GM23338 (cell line): Measurements from ENCODE around the gene OPN1LW.

ENCODE experiments used
- CREB1 ChIP-seq: fragments of 250-450 bp; sonication (Bioruptor Pico); IDR thresholded peaks from 2 replicates; pipeline ENCODE4 v1.5.0; 2020; ENCODE audit warnings: low read depth, mild to moderate bottlenecking, moderate library complexity
- EZH2 ChIP-seq: fragments of 200-600 bp; sonication (generic); IDR thresholded peaks from one replicate; pipeline ENCODE4 v1.8.0; 2017; ENCODE audit warnings: antibody characterized with exemption, mild to moderate bottlenecking, low read depth; ENCODE audit not compliant: unreplicated experiment
- EZH2phosphoT487 ChIP-seq: fragments of 200-600 bp; sonication (generic); IDR thresholded peaks from one replicate; pipeline ENCODE4 v1.8.1; 2018; ENCODE audit warnings: antibody characterized with exemption; ENCODE audit not compliant: unreplicated experiment
- JUNB ChIP-seq: IDR thresholded peaks from one replicate; pipeline ENCODE4 v1.6.1; 2016; ENCODE audit warnings: antibody characterized with exemption; ENCODE audit not compliant: unreplicated experiment
- NANOG ChIP-seq: IDR thresholded peaks from 2 replicates; pipeline ENCODE4 v1.6.1; 2016; ENCODE audit warnings: antibody characterized with exemption, borderline replicate concordance
- POLR2AphosphoS5 ChIP-seq: IDR thresholded peaks from 2 replicates; pipeline ENCODE4 v1.6.1; 2016; ENCODE audit warnings: antibody characterized with exemption, low read depth
- TF ChIP-seq, protein P1 (sequence below), 2 experiments: fragments of 200-600 bp in 1 of 2; sonication (generic) in 1 of 2; conservative IDR thresholded peaks; 2 replicates each; pipeline versions ENCODE4 v1.5.1 to v1.6.1; 2016 to 2017; ENCODE audit warnings: antibody characterized with exemption in 2 of 2, low read depth in 2 of 2, mild to moderate bottlenecking in 2 of 2, moderate library complexity in 1 of 2
- TF ChIP-seq, protein P2 (sequence below): IDR thresholded peaks from one replicate; pipeline ENCODE4 v1.6.1; 2018; ENCODE audit warnings: antibody characterized with exemption; ENCODE audit not compliant: unreplicated experiment
- TF ChIP-seq, protein P3 (sequence below): fragments of 250-450 bp; sonication (Bioruptor Pico); IDR thresholded peaks from 2 replicates; pipeline ENCODE4 v1.5.0; 2020; ENCODE audit warnings: mild to moderate bottlenecking, moderate library complexity

DNA sequence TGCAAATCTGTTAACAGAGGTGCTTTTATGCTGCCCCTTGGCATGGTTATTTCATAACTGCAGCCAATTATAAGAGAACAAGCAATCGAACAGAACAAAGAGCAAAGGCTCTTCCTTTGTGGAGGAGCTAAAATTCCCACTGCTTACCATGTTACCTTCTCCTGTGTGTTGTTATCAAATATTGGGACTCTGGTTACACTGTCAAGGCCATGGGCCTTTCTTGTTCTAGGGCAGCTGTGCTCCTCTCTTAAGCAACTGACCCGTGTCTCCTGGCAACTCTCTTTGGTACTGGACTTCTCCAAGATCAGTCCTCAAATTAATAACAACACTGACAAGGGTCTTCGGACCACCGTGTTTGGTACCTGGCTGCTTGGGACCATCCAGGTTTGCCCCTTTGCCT is 12.1 kb upstream of the OPN1LW start:
- TF ChIP-seq, protein P1, sequence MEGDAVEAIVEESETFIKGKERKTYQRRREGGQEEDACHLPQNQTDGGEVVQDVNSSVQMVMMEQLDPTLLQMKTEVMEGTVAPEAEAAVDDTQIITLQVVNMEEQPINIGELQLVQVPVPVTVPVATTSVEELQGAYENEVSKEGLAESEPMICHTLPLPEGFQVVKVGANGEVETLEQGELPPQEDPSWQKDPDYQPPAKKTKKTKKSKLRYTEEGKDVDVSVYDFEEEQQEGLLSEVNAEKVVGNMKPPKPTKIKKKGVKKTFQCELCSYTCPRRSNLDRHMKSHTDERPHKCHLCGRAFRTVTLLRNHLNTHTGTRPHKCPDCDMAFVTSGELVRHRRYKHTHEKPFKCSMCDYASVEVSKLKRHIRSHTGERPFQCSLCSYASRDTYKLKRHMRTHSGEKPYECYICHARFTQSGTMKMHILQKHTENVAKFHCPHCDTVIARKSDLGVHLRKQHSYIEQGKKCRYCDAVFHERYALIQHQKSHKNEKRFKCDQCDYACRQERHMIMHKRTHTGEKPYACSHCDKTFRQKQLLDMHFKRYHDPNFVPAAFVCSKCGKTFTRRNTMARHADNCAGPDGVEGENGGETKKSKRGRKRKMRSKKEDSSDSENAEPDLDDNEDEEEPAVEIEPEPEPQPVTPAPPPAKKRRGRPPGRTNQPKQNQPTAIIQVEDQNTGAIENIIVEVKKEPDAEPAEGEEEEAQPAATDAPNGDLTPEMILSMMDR (conservative IDR thresholded peaks at IDR 0.05; ENCODE audit: low read depth in 2 of 2) = no peak
- TF ChIP-seq CREB1 (CRISPR knock-in tag) = no peak
- TF ChIP-seq EZH2phosphoT487 = no peak
- TF ChIP-seq POLR2AphosphoS5 = no peak
- TF ChIP-seq NANOG = no peak
- no peak for TF ChIP-seq EZH2
- TF ChIP-seq, protein P2, sequence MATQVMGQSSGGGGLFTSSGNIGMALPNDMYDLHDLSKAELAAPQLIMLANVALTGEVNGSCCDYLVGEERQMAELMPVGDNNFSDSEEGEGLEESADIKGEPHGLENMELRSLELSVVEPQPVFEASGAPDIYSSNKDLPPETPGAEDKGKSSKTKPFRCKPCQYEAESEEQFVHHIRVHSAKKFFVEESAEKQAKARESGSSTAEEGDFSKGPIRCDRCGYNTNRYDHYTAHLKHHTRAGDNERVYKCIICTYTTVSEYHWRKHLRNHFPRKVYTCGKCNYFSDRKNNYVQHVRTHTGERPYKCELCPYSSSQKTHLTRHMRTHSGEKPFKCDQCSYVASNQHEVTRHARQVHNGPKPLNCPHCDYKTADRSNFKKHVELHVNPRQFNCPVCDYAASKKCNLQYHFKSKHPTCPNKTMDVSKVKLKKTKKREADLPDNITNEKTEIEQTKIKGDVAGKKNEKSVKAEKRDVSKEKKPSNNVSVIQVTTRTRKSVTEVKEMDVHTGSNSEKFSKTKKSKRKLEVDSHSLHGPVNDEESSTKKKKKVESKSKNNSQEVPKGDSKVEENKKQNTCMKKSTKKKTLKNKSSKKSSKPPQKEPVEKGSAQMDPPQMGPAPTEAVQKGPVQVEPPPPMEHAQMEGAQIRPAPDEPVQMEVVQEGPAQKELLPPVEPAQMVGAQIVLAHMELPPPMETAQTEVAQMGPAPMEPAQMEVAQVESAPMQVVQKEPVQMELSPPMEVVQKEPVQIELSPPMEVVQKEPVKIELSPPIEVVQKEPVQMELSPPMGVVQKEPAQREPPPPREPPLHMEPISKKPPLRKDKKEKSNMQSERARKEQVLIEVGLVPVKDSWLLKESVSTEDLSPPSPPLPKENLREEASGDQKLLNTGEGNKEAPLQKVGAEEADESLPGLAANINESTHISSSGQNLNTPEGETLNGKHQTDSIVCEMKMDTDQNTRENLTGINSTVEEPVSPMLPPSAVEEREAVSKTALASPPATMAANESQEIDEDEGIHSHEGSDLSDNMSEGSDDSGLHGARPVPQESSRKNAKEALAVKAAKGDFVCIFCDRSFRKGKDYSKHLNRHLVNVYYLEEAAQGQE = no peak
- TF ChIP-seq, protein P3, sequence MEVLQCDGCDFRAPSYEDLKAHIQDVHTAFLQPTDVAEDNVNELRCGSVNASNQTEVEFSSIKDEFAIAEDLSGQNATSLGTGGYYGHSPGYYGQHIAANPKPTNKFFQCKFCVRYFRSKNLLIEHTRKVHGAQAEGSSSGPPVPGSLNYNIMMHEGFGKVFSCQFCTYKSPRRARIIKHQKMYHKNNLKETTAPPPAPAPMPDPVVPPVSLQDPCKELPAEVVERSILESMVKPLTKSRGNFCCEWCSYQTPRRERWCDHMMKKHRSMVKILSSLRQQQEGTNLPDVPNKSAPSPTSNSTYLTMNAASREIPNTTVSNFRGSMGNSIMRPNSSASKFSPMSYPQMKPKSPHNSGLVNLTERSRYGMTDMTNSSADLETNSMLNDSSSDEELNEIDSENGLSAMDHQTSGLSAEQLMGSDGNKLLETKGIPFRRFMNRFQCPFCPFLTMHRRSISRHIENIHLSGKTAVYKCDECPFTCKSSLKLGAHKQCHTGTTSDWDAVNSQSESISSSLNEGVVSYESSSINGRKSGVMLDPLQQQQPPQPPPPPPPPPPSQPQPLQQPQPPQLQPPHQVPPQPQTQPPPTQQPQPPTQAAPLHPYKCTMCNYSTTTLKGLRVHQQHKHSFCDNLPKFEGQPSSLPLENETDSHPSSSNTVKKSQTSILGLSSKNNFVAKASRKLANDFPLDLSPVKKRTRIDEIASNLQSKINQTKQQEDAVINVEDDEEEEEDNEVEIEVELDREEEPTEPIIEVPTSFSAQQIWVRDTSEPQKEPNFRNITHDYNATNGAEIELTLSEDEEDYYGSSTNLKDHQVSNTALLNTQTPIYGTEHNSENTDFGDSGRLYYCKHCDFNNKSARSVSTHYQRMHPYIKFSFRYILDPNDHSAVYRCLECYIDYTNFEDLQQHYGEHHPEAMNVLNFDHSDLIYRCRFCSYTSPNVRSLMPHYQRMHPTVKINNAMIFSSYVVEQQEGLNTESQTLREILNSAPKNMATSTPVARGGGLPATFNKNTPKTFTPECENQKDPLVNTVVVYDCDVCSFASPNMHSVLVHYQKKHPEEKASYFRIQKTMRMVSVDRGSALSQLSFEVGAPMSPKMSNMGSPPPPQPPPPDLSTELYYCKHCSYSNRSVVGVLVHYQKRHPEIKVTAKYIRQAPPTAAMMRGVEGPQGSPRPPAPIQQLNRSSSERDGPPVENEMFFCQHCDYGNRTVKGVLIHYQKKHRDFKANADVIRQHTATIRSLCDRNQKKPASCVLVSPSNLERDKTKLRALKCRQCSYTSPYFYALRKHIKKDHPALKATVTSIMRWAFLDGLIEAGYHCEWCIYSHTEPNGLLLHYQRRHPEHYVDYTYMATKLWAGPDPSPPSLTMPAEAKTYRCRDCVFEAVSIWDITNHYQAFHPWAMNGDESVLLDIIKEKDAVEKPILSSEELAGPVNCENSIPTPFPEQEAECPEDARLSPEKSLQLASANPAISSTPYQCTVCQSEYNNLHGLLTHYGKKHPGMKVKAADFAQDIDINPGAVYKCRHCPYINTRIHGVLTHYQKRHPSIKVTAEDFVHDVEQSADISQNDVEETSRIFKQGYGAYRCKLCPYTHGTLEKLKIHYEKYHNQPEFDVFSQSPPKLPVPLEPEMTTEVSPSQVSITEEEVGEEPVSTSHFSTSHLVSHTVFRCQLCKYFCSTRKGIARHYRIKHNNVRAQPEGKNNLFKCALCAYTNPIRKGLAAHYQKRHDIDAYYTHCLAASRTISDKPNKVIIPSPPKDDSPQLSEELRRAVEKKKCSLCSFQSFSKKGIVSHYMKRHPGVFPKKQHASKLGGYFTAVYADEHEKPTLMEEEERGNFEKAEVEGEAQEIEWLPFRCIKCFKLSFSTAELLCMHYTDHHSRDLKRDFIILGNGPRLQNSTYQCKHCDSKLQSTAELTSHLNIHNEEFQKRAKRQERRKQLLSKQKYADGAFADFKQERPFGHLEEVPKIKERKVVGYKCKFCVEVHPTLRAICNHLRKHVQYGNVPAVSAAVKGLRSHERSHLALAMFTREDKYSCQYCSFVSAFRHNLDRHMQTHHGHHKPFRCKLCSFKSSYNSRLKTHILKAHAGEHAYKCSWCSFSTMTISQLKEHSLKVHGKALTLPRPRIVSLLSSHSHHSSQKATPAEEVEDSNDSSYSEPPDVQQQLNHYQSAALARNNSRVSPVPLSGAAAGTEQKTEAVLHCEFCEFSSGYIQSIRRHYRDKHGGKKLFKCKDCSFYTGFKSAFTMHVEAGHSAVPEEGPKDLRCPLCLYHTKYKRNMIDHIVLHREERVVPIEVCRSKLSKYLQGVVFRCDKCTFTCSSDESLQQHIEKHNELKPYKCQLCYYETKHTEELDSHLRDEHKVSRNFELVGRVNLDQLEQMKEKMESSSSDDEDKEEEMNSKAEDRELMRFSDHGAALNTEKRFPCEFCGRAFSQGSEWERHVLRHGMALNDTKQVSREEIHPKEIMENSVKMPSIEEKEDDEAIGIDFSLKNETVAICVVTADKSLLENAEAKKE (CRISPR knock-in tag) = no peak
- no peak for TF ChIP-seq JUNB
